ENCODE data around the gene RBM47.
"Not testable (repeated sequence)": the region's sequence is repeated elsewhere in the genome, so short reads cannot be mapped to it uniquely, and the experiment has no call there.

RBM47 gene

DNA sequence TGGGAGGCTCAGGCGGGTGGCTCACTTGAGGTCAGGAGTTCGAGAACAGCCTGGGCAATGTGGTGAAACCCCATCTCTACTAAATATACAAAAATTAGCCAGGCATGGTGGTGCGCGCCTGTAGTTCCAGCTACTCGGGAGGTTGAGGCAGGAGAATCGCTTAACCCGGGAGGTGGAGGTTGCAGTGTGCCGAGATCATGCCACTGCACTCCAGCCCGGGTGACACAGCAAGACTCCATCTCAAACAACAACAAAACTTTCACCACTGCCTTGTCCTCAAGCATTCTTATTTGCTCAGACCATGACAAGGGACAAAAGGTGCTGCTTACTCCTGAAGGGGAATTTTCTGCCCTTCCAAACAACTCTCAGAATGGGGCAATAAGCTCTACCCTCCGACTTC, 194.4 kb downstream of the RBM47 start:
- DNase-seq, result not testable (repeated sequence)

DNA sequence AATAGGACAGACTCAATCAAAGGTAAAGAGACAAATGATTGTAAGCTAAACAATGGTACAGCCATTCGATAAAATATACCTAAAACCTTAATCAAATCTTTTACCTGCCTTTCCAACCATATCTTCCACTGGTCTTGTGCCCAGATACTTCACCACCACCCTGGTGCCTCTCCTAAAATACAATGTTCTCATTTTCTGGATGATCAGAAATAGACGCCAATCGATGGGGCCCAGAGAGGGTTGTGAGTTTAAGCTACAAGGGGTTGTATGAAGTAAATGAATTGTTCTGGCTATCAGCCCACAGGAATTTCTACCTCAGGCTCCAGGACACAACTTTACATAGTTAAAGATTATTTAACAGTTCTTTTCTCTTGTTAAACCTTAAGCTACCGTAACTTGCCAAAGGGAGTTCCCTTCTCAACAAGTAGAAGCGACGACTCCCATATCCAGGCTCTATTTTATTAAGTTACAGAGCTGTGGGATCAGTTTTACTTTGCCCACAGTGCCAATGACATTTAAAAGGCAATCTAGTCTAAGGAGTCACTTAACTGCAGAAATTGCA, 195.5 kb downstream of the RBM47 start:
- DNase-seq, result no peak

DNA sequence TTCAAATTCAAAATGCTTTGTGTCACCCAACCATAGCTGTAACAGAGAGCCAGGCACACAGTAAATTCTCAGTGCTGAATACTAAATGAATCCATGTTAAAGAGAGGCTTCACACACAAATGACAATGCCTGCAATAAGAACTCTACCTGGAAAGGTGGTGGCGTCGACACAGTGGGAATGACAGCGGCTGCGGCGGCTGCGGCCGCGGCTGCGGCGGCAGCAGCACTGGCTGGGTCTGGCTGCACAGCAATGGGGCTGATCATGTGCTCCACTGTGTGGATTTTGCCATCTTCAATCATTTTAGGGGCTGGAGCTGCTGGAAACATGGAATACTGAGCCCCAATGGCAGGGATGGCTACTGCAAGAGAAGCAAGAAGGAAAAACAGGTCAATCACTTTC, 197.2 kb downstream of the RBM47 start:
- no peak for DNase-seq

DNA sequence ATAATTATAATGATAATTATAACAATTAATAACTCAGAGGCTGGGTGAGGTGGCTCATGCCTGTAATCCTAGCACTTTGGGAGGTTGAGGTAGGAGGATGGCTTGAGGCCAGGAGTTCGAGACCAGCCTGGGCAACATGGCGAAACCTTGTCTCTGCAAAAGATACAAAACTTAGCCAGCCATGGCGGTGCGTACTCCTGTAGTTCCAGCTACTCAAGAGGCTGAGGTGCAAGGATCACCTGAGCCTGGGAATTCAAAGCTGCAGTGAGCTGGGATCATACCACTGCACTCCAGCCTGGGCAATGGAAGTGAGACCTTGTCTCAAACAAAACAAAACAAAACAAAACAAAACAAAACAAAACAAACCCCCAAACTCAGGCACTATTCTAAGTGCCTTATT, 201.8 kb downstream of the RBM47 start:
- not testable (repeated sequence) for DNase-seq

DNA sequence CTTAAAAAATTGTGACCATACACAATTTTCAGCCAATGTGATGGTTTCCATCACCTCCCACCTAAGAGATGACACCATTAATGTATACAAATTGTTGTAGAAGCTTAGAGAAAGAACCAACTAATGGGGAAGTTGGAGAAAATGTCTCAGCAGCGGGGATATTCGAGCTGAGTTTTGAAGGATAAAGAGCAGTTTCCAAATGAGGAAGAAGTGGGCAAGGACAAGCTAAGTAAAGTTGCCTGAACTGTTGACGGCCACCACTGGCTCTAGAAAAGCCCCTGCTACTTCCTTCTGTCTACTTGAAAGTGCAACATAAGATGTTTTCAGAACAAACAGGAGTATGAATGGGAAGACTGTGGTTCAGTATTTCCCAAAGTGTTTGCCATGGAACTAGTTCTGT, 202.5 kb downstream of the RBM47 start:
- no peak for DNase-seq

DNA sequence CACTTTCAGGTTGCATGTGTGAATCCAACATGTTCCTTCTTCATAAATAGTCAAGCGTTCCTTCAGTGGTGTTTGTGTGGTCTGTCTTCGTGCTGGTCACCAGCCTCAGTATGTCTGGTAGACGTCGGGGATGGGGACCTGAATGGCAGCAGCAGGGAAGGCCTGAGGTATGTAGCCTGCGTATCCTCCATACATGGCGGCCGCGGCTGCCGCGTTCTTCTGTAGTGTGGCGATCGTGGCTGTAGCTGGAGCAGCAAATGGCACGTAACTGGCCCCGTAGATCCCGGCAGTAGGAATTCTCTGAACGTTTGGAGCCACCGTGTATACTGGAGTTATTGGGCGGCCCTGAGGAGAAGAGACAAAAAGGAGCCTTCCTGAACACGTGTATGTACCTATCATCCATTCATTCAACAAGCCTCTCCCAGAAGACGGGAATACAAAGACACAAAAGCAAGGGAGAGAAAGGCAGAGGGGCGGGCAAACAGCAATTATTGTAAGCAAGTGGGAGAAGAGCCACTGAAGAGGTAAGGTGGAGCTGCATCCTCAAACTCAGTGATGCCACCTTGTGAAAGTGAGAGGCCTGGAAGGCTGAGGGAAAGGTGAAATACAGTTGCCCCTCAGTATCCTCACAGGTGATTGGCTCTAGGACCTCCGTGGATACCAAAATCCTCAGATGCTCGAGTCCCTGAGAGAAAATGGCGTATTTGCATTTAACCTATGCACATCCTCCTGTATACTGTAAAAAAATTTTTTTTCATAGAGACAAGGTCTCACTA, 203.7 kb downstream of the RBM47 start:
- DNase-seq, result no peak

DNA sequence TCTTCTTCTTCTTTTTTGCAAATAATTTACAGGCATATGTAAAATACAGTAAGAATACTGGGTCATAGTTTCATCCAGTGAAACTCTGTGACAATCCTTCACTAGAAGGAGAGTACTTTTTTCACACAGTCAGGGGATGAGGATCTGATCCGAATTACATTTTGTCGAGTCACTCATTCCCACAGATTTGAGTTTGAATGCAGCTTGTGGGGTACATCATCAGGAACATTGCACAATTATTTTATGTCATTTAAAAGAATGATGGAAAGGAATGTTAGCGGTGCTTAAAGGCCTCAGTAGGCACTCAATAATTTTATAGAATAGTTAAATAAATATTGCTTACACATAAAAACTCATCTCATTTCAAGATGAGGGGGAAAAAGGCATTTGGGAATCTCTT, 205.9 kb downstream of the RBM47 start:
- no peak for DNase-seq

DNA sequence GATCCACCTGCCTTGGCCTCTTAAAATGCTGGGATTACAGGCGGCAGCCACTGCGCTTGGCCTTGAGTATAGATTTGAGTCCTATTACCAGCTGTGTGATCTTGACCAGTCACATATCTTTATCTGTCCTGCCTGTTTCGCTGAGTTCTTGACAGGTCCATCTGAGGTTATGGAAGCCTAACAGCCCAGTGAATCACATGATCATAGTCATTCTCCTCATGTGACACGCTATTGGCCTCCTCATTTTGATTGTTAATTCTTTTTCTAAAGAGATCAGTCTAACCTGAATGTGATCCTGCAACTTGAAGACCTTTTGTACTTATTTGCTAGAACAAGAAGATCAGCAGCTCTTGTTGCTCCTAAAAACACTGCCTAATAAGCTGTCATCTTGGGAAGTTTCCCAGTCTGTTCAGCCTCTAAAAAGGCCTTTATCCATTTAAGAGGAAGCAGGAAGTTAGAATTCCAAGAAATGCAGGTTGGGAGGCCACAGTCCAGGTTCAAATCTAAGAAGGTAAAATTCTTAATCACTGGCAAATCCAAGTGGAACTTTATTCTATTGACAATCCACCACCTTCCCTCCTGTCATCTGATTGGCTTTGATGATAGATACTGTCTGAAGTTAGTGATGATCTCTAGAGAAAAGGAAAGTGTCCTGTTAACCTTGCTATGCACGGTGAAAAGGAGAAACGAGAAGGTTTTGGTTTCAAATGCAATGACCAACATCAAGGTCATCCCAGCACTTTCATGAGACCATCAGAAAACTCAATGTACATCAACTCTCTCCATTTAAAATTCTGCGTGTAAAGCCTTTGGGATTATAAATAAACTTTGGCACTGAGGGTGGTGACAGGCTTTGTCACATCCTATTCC, 207.6 kb downstream of the RBM47 start:
- DNase-seq, result no peak

DNA sequence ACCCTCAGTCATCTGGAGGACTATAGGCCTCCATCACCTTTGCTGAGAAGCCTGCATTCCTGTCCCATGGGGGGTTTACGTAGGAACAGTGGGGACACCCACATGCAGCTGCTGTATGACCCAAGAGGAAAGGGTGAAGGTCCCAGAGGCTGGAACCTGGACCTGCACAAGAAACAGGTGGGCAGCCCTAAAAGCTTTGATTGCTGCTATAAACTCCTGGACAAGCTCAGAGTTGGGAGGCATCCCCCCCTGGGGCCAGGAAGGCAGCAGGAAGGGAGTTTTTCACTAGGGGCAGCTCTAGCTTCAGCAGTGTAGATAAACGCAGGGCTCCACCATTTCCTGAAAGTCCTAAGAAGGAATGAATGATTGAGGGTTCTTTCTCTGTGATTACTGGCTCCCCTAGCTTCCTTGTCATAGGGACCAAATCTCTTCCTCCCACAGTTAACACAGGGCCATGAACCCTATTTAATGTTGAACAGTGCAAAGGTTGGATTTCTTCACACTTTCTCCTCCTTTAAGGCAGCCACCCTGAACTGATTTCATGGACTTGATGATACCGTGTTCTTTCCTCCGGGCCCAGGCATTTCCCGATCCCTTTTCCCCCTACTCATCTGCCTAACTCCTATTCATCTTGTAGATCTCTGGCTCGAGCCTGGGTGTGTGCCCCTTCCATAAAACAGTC, 210.3 kb downstream of the RBM47 start:
- DNase-seq, result no peak

DNA sequence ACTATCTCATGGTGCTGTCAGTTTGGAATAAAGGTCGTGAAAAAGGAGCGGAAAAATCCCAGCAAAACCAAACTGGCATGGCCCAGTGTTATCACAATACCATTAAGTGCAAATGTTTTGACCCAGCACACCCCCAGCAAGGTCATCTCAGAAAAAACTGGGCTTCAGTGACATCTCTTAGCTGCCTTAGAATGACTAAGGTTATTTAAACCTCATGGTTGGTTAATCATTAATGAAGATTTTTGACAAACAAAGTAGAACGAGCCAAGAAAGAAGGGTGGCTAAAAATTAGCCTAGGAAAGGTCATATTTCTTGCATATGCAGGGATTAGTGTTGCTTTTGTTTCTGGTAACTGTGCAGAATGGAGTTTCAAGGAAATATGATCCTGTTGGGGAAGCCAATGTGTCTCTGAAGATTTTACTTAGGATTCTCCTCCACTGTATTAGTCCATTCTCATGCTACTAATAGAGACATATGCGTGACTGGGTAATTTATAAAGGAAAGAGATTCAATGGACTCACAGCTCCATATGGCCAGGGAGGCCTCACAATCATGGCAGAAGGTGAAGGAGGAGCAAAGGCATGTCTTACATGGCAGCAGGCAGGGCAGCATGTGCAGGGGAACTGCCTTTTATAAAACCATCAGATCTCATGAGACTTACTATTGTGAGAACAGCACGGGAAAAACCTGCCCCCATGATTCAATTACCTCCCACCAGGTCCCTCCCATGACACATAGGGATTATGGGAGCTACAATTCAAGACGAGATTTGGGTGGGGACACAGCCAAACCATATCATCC, 211.0 kb downstream of the RBM47 start:
- no peak for DNase-seq

DNA sequence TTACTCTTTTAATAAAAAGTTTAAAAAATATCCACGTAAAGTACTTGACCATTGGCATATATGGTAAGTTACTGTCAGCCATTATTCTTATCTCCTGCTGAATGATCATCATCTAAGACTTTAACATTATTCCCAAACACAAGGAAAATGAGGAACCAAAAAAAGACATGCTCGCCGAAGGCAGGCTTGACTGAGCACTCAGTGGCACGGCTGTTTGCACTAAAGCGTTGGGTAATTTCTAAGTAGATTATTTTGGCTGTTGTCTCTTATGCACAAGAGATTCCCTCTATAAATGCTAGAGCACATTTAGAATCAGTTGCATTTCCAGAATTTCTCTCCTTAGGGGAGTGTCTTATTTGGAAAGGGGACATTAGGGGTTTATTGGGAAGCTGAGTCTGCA, 211.7 kb downstream of the RBM47 start:
- no peak for DNase-seq

DNA sequence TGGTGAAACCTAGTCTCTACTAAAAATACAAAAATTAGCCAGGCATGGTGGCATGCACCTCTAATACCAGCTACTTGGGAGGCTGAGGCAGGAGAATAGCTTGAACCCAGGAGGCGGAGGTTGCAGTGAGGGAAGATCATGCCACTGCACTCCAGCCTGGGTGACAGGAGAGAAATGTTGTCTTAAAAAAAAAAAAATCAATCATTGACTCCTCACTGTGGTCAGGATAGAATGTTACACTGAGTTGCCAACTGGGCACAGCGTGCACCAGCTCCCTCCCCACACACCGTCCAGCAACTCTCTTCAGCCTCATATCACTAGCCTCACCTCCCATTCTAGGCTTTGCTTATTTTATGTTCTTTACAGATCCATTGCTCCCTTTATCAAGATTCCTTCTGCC, 215.0 kb downstream of the RBM47 start:
- DNase-seq, result no peak

DNA sequence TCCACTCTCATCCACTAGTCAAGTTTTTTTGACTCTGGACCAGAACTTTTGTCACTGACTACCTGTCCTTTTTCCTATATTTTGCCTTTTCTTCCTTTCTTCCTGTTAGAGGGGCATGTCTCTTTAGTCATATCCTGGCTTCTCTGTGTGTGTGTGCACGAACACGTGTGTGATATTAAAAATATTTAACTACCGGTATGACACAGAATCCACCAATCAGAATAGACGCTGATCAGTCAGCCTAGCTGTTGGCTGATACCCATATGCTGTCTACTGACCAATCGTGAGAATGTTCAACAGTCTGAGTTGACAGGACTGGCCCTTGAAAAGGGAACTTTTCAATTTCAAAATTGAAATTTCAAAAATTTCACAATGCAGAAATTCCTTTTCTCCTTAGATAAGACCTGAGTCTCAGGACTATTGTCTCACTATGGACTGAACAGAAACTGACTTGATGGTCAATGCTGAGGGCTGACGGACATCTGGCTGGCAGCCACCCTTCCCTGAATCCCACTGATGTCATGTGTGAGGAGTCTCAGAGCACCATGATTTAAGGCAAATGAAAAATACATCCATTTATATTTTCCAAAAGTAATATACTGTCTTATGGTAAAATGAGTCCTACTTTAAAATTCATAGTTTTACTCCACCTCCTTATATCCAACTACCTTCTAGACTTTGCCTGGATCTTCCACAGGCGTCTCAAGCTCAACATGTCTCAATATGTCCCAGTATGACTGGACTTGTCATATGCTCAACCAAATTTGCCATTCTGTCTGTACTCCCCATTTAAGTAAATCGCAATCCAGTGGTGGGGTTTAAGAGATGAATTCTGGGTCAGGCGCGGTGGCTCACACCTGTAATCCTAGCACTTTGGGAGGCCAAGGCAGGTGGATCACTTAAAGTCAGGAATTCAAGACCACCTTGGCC, 216.5 kb downstream of the RBM47 start:
- DNase-seq, result no peak

DNA sequence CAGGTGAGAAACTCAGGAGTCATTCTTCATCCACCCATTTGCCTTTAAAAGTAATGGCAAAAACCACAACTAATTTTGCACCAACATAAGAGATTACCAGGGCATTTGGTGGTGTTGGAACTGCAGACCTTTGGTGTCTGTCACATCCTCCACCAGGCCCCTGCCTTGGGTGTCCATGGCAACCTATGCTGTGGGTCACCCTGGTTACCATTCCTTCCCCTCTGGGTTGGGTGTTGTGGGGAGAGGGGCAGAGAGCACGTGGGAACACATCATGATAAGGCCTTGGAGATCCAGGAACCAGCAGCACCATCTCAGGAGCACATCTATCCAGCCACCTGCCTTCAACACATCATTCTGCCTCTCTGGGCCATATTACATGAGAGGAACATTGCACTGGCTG, 217.3 kb downstream of the RBM47 start:
- no peak for DNase-seq

DNA sequence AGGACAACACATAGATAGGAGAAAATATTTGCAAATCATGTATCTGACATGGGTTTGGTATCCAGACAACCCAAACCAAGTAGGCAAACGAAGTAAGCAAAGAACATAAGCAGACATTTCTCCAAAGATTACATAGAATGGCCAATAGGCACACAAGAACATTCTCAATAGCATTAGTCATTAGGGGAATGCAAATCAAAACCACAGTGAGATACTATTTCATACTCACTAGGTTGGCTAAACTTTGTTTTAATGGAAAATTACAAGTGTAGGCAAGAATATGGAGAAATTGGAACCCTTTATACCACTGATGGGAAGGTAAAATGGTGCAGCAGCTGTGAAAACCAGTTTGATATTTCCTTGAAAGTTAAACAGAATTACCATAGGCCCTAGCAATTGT, 219.8 kb downstream of the RBM47 start:
- no peak for DNase-seq

DNA sequence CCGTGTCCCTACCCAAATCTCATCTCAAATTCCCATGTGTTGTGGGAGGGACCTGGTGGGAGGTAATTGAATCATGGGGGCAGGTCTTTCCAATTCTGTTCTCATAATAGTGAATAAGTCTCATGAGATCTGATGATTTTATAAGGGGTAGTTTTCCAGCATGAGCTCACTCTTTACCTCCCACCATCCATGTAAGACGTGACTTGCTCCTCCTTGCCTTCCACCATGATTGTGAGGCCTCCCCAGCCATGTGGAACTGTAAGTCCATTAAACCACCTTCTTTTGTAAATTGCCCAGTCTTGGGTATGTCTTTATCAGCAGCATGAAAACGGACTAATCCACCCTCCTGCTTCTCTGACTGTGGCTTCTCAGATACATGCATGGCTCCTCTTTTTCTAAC, 222.2 kb downstream of the RBM47 start:
- not testable (repeated sequence) for DNase-seq

DNA sequence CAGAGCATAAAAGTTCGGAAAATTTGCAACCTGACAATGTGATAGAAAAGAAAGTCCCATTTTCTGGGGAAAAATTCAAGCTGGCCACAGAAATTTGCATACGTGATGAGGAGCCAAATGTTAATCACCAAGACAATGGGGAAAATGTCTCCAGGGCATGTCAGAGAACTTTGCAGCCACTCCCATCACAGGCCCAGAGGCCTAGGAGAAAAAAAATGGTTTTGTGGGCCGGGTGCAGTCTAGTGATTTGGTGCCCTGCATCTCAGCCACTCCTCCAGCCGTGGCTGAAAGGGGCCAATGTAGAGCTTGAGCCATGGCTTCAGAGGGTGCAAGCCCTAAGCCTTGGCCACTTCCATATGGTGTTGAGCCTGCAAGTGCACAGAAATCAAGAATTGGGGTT, 223.3 kb downstream of the RBM47 start:
- DNase-seq, result no peak

DNA sequence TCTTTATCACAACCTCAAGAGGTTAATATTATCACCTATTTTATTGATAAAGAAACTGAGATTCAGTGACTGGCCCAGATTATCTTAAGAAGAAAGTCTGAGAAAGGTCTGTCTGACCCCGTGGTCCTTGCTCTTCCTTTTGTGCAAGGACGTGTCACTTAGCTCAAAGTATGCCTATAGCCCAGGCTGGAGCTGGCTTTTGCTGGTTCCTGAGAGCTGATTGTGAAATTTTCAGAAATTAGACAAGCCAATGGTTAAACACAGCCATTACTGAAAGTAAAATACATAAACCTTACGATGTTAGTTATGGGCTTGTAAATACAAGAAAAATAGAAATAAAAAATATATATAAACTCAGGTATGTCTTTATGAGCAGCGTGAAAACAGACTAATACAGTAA, 224.5 kb downstream of the RBM47 start:
- DNase-seq, result no peak

DNA sequence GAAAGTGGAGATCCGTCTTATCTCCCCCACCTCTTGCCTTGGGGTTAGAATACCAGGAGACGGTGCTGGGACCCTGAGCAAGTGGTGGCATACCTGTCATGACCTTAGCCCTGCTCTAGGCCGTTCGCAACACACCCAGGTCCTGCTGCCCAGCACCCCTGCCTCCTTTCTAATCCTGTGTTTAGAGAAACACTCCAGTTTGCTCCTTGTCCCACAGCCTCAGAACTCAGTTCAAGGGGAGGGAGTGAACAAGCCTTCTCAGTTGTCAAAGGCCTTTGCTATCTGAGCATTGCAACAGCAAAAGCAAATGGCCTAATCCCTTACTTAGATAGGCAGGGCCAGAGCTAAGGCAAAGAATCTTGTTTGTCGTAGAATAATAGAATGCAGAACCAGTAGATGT, 226.6 kb downstream of the RBM47 start:
- no peak for DNase-seq

DNA sequence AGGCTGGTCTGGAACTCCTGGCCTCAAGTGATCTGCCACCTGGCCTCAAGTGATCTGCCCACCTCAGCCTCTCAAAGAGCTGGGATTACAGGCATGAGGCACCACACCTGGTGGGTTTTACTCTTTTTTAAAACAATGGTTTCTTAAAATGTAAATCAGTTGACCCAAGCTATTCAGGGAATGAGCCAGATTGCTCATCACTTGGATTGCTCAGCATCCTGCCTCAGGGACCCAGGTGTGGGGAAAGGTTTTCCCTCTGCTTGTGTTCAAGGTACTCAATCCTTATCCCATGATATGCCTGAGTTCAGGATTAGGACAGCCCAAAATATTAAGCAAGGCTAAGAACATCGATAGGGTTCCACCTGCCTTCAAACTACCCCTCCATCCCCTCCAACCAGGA, 227.1 kb downstream of the RBM47 start:
- DNase-seq, result no peak

DNA sequence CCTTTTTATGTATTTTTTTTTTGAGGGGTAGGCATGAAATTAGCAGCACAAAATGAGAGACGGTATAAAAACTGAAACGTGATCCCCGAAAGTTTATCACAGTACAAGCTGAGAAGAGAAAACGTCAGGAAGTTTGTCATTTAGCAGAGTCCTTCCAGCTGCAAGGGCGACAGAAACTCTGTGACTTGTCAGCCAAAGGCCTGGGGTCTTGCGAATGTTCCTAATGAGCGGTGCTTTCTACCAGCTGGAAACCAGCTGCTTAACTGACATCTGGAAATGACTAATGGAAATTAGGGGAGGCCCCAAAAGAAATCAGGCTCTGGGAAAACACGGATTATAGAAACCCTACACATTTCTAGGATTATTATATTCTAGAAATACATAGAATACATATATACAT, 228.0 kb downstream of the RBM47 start:
- no peak for DNase-seq

All from CD4-positive, alpha-beta T cell treated with Interleukin-1 beta for 1 hour (primary cell).